T1000 (cell line): Measurements from ENCODE around the gene CIC.
"Not testable (repeated sequence)": the region's sequence is repeated elsewhere in the genome, so short reads cannot be mapped to it uniquely, and the experiment has no call there.

Experiments
- DNase-seq: peaks from one replicate; lab custom pipeline; 2025; ENCODE audit warnings: mixed read lengths; lab: John Stamatoyannopoulos, UW

The CIC gene

DNA sequence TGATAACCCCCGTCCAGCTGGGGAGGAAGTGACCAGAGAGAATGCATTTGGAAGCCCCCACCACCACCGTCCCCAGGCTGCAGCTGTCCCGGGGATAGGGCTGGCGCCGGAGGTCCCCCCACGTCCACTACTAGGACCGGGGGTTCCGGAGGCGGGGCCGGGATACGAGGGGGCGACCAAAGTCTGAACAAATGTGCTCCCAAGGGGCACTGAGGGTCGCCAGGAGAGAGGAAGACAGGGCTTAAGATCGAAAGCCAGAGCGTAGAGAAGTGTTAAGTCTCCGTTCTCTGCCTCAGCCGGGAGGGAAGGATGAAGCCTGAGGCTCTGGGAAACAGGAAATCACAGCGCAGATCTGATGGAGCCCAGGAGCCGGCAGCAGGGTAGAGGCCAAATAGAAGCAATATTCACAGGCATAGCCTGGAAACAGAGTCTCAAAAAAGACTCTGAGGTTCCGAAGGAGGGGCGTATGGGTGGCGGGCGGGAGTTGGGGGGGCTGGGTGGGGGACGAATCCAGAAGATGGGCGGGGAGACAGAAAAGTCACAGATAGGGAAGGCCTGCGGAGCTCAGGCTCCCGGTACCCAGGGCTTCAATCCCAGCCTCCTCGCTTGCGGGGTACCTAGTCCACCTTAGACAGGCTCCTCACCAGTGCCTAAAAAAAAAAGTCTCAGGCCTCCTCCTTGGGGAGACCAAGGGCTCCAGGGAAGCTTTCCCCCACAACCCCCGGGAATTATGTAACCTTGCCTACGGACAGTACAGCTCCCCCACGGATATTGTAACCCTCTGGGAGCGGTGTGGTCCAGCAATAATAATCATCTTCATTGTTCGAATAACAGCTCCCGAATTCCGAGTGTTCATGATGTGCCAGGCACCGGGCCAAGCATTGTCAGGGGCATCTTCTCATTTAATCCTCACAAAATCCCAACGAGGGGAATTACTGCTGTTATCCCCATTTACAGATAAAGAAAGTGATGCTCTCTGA is 13.0 kb upstream of the CIC start:
- no peak for DNase-seq

DNA sequence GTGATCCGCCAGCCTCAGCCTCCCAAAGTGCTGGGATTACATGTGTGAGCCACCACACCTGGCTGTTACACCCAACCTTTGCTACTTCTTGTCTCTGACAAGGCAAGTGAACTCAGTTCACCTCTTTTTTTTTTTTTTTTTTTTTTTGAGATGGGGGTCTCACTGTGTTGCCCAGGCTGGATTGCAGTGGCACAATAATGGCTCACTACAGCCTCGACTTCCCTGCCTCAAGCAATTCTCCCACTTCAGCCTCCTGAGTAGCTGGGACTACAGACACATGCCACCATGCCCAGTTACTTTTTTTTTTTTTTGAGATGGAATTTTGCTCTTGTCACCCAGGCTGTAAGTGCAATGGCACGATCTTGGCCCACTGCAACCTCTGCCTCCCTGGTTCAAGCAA is 11.2 kb upstream of the CIC start:
- DNase-seq, result not testable (repeated sequence)

DNA sequence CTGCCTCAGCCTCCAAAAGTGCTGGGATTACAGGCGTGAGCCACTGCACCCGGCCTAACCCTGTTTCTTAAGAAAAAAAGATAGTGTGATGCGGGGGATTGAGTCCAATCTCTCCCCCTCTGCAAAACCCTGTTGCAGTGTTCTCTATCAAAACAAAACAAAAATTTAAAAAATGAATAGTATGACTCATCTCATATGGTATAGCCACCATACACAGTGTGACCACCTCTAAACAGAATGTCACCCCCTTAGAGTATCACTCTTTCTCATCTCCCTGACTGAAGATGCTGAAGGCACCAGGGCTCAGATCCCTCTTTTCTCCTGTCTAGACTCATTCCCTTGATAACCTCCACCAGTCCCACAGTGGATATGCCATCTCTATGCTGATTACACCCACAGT is 7.3 kb upstream of the CIC start:
- no peak for DNase-seq

DNA sequence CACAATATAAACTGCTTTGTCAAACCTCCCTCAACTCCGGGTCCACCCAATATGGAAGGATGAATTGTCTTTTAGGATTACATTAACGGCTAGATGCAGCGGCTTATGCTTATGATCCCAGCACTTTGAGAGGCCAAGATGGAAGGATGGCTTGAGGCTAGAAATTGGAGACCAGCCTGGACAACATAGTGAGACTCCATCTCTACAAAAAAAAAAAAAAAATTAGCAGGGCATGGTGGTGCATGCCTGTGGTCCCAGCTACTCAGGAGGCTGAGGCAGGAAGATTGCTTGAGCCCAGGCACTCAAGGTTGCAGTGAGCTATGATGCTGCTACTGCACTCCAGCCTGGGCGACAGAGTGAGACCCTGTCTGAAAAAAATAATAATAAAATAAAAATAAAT is 2.9 kb upstream of the CIC start:
- DNase-seq, result not testable (repeated sequence)

DNA sequence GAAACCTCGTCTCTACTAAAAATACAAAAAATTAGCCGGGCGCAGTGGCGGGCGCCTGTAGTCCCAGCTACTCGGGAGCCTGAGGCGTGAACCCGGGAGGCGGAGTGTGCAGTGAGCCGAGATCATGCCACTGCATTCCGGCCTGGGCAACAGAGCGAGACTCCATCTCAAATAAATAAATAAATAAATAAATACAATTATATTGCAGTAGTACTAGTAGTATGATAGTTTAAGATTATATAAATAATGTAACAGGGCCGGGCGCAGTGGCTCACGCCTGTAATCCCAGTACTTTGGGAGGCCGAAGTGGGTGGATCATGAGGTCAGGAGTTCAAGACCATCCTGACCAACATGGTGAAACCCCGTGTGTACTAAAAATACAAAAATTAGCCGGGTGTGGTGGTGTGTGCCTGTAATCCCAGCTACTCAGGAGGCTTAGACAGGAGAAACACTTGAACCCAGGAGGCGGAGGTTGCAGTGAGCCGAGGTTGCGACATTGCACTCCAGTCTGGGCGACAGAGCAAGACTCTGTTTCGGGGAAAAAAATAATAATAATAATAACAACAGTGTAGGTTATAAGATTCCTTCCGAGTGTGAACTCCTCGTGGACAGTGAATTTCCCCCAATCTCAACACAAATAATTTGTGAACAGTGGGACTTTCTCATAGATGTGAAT is 2.0 kb upstream of the CIC start:
- DNase-seq, result not testable (repeated sequence)

DNA sequence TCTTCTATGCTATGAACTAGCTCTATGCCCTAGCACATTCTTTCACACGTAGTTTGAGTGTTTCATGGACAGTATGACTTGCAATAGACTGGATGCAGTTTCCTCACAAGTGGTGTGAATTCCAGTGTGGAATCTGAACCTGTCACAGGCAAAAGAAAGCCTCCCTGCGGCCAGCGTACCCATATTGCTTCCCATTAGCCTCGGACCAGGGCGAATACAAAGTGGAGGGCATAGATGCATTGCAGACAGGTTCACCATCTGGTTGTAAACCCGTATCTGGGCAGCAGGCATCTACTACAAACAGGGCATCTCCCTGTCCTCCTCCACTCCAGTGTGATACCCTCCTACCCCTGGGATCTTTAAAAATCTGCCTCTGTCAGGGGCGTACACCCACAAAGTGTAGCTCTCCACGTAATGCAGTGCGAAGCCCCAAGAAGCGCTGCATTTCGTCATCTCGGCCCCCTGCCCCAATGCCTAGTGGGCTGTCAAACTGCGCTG is 1.4 kb upstream of the CIC start:
- no peak for DNase-seq

DNA sequence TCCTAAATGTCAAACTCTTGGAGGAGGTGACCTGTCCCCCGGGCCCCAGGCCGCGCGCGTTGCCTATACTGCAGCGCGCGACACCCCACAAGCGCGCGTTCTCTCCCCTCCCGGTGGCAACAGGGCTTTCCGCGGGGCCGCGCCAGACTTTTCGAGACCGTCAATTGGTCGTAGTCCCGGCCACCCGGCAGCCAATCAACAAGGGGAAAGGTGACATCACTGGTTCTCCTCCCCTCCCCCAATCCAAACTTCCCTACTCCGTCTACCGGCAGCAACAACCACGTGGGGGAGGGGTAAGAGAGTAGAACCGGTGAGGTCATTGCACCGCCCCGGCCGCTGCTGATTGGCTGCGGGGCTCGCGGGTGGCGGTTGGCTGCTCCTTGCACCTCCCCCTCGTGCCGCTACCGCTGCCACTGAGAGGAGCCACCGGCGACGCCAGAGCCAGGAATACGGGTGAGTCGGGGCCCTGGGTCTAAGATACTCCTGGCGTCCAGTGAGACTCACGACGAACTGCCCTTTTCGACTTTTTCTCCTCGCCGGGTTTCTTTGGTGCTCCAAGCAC is 829 bp upstream of the CIC start:
- DNase-seq, result peak; percentile 97

DNA sequence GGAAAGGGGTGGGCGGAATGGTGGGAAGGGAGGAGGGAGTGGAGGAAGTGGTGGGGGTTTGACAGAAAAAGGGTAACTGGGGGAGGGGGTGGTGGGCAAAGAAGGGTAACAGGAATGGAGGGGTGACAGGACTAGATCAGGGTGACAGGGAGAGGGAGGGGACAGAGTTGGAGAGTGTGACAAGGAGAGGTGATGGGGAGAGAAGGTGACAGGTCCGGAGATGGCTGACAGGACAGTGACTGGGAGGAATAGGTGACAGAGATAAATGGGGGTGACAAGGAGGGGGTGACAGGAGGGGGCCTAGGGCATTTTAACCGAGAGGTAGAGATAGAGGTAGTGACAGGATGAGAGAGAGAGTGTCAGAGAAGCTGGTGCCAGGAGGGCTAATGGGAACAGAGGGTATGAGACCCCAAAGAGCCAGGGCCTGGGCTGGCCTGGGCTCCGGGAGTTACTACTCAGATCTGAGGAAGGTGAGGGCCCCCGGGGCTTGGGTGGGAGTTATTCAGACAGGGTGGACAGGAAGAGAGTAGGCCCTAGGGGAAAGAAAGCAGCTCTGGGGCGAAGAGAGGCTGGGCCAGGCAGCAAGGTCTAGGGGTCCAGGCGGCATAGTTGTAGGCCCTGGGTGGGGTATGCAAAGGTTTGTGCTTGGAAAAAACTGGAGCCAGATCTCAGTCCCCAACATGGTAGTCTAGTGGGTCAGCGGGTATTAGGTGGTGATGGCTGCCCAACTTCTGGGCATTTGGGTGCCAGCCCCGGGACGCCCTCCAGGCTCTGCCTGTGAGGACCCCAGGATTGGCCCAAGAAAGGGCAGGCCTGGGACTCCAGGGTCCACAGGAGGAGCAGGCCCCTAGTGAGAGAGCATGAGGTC is 660 bp downstream of the CIC start:
- DNase-seq, result no peak

DNA sequence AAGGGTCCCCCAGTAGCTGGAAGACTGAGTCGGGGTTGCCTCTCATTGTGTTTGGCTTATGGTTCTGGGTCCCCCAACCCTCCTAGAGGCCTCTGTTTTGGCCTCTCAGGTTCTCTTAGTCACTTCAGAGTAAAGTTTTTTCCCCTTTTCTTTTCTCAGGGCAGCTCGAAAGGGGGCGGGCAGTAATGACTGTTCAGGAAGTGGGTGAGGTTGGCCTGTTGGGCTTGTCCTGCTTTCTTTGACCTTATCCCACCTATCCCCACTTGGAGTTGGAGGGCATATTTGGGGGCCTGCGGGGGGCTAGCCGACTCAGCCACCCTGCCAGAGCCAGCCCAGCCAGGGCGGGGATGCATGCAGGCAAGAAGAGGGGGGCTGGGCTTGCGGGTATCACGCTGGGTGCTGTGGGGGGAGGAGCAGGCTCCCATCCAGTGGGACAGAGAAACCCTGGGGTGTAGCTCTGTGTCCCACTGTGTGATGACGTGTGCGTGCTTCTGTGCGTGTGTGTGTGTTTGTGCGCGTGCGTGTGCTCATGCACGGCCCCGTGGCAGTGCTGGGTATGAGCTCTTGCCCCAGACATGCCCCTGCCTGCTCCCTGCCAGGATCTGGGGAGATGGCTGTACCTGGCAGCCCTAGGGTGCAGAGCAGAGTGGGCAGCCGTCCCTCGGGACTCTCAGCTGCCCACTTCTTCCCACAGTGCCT is 1.4 kb downstream of the CIC start:
- peak; percentile 71 for DNase-seq

DNA sequence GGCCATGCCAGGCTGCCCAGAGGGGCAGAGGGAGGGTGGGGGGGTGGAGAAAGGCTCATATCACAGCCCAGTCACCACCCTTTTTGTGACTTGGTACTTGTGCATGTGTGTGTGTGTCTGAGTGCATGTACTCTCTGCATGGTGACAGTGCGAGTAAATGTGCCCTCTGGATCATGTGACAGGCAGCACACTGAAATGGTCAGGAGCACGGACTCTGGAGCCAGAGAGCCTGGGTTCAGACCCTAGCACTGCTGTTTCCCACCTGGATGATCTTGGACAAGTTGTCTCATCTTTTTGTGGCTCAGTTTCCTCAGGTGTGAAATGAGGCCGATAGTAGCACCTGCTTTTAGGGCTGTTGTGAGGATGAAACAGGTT is 2.0 kb downstream of the CIC start:
- no peak for DNase-seq

DNA sequence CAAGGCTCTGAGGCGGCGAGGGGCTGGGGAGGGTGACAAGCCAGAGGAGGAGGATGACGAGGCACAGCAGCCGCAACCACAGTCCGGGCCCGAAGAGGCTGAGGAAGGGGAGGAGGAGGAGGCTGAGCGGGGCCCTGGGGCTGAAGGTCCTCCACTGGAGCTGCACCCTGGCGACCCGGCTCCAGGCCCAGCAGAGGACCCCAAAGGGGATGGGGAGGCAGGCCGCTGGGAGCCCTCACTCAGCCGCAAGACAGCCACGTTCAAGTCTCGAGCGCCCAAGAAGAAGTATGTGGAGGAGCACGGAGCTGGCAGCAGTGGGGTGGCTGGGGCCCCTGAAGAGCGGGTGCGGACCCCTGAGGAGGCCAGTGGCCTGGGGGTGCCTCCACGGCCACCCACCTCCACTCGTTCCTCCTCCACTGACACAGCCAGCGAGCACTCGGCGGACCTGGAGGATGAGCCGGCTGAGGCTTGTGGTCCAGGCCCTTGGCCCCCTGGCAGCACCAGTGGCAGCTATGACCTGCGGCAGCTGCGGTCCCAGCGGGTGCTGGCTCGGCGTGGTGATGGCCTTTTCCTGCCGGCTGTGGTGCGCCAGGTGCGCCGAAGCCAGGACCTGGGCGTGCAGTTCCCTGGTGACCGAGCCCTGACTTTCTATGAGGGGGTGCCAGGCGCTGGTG is 2.9 kb downstream of the CIC start:
- DNase-seq, result no peak

DNA sequence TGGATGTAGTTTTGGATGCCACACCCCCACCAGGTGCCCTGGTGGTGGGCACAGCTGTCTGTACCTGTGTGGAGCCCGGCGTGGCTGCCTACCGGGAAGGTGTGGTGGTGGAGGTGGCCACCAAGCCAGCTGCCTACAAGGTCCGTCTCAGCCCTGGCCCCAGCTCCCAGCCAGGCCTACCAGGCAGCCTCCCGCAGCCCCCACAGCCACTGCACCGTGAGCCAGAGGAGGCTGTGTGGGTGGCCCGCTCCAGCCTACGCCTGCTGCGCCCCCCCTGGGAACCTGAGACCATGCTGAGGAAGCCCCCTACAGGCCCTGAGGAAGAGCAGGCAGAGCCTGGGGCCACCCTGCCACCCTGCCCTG is 3.5 kb downstream of the CIC start:
- DNase-seq, result no peak

DNA sequence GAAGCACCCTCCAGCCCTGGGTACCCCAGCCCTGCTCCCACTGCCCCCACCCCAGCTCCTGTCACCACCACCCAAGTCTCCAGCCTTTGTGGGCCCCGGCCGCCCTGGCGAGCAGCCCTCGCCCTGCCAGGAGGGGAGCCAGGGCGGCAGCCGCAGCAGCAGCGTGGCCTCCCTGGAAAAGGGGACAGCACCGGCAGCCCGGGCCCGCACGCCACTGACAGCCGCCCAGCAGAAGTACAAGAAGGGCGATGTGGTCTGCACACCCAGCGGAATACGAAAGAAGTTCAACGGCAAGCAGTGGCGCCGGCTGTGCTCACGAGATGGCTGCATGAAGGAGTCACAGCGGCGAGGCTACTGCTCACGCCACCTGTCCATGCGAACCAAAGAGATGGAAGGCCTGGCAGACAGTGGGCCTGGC is 3.9 kb downstream of the CIC start:
- no peak for DNase-seq

DNA sequence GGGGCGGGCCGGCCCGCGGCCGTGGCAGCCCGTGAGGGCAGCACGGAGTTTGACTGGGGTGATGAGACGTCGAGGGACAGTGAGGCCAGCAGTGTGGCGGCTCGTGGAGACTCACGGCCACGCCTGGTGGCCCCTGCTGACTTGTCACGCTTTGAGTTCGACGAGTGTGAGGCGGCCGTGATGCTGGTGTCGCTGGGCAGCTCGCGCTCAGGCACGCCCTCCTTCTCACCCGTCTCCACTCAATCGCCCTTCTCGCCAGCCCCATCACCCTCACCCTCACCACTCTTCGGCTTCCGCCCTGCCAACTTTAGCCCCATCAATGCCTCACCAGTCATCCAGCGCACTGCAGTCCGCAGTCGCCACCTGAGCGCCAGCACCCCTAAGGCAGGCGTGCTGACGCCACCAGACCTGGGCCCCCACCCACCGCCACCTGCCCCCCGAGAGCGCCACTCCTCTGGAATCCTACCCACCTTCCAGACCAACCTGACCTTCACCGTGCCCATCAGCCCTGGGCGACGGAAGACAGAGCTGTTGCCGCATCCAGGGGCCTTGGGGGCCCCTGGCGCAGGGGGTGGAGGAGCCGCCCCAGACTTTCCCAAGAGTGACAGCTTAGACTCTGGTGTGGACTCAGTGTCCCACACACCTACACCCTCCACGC is 4.5 kb downstream of the CIC start:
- DNase-seq, result no peak

DNA sequence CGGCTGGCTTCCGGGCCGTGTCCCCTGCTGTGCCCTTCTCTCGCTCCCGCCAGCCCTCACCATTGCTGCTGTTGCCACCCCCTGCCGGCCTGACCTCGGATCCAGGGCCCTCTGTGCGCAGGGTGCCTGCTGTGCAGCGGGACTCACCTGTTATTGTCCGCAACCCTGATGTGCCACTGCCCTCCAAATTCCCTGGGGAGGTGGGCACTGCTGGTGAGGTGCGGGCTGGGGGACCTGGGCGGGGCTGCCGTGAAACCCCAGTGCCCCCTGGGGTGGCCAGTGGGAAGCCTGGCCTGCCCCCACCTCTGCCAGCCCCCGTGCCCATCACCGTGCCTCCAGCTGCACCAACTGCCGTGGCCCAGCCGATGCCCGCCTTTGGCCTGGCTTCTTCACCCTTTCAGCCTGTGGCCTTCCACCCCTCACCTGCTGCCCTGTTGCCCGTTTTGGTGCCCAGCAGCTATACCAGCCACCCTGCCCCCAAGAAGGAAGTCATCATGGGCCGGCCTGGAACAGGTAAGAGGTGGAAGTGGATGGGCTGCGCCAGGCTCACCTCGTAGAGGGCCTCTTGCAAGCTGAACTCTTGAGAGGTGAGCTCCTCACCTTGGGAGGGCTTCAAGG is 5.1 kb downstream of the CIC start:
- DNase-seq, result no peak

DNA sequence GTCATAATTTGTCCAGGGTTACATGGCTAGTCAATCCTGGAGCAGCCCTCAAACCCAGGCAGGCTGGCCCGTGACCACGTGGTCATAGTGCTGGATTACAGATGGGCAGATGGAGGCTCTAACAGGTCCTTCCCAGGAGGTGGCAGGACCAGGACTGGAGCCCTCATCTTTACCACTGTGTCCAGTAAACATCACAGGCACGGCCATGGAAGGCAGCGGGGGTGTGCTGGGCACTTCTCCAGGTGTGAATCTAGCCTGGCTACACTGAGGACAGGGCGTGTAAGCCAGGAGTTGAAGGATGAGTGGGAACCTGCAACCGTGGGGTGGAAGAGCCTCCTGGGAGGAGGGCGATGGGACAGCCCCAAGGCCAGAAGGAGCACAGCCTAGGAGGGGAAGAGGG is 6.1 kb downstream of the CIC start:
- no peak for DNase-seq

DNA sequence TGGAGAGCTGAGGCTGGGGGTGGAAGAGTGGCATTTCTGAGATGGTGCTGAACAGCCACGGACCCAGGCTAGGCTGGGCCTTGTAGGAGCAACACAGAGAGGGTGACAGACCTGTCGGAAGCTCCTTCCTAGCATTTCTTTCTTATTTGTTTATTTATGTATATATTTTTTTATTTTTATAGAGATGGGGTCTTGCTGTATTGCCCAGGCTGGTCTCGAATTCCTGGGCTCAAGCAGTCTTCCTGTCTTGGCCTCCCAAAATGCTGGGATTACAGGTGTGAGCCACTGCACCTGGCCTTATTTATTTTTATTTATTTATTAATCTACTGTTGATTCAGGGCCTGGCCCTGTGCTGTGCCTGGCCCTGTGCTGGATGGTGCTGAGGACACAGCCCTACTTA is 6.5 kb downstream of the CIC start:
- no peak for DNase-seq

DNA sequence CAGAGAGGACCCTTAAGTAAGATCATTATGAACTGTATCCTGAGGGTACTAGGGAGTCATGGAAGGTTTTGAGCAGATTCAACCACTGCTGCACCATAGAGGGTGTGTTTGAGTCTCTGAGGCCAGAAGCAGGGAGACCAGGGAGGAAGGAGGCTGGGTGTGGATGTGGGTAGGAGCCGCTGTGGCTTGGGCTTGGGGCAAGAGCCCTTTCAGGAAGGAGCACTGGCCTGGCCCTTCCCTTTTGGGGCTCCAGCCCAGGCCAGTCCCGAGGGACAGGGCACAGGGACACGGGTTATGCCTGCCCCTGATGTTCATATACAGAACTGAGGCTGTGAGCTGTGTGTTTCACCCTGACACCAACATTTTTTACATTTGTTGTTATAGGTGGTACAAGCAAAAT is 7.2 kb downstream of the CIC start:
- no peak for DNase-seq

DNA sequence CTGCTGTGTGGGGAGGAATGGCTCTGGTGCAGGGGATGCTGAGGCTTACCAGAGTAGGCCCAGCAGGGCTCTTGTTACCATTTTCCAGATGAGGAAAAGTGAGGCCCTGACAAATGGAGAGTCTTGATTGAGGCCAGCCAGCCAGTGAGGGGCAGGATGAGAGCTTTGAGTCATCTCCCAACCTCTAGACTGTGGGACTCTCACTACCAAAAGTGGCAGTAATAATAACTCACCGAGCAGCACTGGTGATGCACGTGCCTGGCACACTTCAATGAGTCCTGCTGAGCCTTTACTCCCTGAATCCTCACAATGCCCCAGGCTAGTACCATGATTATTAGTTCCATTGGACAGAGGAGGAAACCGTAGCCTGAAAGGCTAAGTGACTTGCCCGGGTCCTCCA is 7.8 kb downstream of the CIC start:
- no peak for DNase-seq
